Amygdala (tissue), 56 donors: Measurements from ENCODE around the gene CYBC1.
A peak's percentile ranks its signal among the peaks of the same experiment; 100 is the strongest.

Experiments used
- DNase-seq, 56 donors: peaks; one replicate each; lab custom pipeline; 2025; lab: John Stamatoyannopoulos, UW

Gene CYBC1

DNA sequence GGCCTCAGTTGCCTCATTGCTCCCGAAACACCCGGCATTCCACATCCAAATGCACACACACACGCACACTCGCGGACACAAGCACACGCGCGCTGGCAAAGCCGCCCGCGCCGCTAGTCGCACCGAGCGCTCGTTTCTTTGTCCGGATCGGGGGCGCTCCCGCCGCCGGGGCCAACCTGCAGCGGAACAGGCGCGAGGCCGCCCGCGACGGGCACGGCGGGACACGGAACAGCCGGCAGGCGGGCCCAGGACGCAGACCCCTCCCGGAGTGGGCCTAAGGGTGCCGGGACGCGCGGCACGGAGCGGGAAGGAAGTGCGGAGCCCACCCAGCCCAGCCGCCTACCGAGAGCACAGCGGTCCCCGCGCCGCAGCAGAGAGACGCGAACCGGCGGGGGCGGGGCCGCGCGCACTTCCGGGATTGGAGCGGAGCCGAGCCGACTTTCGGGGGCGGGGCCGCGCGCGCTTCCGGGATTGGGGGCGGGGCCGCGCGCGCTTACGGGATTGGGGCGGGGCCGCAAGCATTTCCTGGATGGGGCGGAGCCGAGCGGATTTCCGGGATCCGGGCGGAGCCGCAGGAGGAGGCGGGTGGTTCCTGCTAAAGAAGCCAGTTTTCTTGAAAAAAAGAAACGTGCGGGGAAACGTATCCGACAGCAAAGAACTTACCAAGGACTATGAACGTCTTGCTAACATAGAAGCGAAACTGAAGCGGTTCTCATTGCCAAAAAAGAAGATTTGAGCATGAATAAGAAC is at the start of gene CYBC1:
CYBC1 (minus strand) TSS at position 396 of the 750 bp plus-strand sequence. CDS start 1,498 bp downstream, outside the sequence.
- DNase-seq: peak in 55 of 56 donors; percentile 37 to 95 (median 83)

DNA sequence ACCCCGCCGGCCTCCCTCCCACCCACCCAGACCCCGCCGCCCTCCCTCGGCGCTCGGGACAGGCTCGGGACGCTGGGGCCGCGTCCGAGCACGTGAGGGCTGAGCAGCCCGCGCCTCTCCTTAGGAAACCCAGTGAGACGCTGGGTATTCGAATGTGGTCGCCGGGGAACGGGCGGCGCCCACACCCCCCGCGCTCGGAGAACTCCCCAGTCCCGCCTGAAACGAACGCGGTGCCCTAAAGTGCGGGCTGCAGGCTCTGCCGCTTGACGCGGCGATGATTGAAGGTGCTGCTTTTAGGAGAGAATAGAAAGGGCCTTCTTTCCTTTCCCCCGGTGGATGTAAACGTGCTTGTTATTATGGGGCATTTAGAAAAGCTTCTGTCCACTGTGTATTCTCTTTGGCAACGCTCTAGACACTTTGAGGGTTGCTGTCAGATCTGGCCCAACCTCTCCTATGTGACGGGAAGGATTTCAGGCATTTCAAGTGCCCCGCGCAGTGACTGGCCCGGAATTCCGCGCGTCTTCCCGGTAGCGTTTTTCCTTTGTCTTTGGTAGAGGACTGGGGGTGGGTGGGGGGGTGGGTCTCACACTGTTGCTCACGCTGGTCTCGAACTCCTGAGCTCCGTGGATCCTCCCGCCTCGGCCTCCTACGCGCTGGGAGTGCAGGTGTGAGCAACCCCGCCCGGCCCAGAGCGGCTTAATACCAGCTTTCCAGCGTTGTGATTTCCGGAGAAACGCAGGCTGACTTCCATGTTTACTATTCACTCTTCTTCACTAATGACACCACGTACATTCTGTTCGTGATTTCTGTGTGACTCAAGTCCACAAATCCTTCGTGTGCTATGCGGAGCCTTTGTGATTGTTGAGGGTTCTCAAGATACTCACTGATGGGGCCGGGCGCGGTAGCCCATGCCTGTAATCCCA is 47.2 kb upstream of the CYBC1 start:
- peak in 23 of 56 donors; percentile 5 to 74 (median 53) for DNase-seq

DNA sequence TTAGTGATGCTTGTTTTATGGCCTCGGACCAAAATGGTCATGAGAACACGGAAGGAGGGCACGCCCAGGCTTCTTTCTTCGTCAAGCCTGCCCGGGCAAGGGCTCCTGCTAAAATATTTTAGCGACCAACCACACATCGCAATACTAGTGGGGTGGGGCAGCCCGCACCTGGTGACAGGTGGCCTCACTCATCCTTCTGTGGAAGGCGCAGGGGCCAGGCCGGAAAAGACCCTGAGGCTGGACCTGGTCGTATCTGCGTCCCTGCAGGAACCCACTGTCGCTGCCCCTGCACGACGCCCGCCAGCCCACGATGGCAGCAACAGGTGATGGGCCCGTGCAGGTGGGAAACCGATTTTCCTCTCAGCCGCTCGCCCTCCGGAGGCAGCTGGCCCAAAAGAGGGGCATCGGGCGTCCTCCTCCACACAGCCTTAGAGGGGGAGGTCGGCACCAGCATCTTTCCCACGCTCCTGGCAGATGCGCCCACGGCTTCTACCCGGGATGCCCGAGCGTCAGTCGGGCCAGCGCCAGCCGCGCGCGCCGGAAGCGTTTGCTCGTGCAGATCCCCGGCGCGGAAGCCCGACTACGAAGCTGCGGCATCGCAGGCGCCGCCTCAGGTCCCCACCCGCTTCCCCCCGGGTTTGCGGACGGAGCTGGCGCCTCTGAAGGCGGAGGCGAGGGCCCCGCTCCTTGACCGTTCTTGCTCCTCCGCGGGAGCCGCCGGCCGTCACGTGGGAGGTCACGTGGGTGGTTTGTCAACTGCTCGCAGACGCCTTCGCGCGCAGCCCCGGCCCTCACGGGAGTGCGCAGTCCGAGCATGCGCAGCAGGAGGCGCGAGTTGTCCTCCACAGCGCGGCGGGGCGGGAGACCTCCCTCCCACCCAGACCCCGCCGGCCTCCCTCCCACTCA is 46.2 kb upstream of the CYBC1 start:
- peak; percentile 36 to 98 (median 90) for DNase-seq

DNA sequence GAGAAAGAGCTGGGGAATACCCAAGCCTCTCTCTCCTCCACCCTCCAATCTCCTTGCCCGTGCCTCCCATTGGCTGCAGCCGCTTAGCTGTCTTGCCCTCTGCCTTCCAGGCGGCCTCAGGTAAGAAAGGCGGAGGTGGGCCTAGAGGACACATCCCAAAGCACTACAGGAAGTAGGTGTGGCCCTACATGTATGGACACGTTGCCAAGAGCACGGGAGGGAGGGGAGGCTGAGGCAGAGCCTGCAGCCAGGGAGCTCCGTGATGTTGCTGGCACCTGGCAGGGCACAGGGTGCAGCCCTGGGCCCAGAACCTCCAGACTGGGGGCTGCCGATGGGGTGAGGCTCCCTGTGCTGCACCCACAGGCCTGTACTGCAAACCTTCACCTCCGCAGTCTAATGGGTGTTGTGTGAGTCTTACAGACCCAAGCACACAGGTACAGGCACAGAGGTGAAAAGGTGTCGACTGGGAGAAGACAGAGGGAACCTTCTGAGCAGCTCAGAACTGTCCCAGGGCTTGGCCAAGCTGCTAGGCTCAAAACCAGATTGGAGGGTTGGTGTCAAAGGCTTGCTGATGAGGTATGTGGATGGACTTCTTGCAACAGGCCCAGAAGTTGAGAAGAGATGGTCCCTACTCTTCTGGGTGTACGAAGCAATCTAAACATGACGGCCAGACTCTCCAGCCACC is 45.4 kb upstream of the CYBC1 start:
- no peak for DNase-seq

DNA sequence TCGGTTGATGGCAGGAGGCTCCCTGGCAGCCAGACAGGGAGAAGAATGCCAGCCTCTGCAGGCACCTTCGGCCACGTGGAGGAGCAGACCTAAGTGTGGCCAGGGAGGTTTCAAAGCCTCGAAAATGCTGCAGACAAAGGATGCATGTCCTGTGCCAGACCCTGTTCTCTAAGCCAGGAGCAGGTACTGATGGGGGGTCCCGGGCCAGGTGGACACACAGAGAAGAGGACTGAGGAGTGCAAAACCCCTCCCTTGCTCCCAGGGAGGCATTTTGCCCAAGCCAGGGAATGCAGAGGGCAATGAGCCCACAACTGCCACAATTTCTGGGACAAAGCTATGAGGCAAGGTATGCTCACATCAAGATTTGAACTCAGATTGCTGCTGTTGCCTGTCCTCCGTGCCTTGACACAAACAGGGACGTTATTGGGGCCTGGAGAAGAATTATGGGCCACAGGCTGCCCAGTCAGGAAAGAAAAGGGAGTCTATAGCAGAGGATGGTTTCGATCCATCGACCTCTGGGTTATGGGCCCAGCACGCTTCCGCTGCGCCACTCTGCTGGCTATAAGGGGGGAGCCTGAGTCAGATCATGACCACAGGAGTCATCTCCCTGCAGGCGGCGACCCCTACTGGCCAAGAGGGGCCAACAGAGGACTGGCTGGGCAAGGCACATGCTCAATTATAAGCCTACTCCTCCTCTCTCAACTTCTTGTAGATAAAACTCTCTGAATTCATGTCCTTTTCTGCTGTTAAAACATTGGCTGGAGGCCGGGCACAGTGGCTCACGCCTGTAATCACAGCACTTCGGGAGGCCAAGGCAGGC is 43.9 kb upstream of the CYBC1 start:
- peak; percentile 36 to 94 (median 82) for DNase-seq

DNA sequence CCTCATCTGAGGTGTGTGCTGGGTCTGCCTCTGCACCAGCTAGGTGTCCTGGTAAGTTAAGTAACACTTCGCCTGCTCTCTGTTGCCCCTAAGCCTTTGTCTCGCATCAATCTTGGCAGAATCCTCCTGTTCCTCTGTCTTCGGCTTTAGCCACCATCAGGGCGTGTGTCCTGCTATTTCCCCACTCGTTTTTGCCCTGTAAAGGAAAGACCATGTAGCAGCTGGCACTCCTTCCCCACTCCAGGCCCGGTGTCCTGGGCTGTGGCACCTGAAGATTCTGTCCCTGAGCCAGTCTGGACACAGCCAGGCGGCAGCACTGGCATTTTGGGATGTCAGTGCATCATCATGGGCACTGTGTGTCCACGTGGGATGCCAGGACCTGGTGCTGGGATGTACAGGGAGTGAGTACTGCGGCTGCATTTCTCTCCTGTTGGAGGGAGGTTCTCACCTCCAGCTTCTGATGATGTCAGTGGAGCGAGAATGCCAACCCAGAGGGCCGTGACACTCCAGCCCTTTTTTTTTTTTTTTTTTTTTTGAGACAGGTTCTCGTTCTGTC is 42.8 kb upstream of the CYBC1 start:
- no peak for DNase-seq

DNA sequence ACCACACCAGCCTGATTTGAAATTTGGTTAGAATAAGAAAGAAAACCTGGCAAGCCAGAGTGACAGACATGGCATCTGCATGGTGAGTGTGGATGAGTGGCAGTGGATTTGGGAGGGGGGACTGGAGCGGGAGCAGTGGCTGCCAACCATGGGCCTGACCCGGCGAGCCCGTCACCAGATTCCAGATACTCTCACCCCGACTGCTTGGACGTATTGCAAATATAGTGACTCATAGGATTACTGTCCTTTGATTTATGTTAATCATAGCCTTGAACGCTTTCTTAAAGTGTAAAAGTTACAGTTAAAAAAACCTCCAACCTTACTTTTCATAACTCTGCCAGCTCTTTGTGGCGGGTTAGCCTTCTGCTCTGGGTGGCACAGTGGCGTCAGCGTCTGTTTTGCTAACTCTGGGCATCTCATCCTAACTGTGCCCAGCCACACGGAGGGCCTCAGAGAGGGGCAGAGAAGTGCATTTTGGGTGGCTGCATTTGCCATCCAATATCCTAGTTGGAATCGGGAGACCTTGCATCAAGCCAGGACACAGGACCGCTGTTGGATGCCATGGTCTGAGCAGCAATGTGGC is 42.2 kb upstream of the CYBC1 start:
- DNase-seq: no peak

DNA sequence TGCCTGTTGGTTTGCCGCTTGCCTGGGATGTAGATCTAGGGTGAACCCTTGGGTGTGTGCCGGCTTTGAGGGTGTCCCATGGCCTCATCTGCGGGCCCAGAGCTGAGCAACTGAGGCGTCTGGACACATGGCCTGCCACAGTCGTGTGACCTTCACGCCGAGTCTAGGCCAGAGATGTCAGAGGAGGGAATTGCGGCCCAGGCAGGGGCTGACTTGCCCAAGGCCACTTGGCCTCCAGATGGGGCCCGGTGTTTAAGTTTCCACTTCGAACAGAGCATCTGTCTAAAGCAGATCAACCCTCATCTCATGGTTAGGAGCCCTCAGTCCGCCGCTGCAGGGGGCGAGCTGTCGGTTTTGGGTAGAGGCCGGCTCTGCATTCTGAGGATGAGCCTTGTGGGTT is 41.0 kb upstream of the CYBC1 start:
- DNase-seq: no peak

DNA sequence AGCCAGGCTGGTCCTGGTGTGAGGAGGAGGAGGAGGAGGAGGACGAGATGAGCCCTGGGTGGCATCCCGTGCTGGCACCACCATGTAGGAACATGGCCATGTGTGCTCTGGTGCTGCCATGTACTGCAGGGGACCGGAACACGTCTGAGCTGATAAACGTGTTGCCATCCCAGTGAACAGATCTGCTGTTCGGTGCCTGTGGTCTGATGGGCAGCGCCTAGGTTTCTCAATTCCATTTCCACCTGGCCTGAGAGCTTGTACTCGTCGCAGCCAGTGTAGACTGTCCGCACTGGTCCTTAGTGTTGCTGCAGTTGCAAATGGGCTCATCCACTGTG is 40.6 kb upstream of the CYBC1 start:
- DNase-seq: no peak

DNA sequence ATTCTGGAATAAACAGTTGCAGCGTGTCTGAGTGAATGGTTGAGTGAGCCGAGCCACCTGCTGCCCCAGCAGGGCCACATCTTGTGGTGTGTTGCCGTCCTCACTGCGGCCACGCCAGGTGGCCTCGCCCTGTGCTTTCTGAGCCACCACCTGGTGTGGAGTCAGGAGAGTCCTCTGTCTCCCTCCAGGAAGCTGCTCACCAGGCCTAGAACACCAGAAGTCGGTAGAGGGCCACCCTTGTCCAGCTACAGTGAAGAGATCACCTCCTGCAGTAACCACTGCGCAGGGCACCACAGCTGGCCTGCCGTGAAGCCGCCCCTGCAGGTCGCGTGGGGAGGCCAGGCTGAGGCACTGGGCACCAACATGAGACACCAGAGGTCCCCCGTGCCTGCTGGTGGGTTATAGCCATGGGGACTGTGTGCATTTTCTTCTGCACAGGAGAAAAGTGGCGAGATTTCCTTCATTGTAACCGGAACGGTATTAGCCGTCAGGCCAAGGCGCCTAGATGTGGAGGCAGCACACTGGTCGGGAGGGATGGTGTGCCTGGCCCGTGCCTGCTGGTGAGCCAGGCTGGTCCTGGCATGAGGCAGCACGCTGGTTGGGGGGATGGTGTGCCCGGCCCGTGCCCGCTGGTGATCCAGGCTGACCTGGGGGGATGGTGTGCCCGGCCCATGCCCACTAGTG is 40.1 kb upstream of the CYBC1 start:
- no peak for DNase-seq

DNA sequence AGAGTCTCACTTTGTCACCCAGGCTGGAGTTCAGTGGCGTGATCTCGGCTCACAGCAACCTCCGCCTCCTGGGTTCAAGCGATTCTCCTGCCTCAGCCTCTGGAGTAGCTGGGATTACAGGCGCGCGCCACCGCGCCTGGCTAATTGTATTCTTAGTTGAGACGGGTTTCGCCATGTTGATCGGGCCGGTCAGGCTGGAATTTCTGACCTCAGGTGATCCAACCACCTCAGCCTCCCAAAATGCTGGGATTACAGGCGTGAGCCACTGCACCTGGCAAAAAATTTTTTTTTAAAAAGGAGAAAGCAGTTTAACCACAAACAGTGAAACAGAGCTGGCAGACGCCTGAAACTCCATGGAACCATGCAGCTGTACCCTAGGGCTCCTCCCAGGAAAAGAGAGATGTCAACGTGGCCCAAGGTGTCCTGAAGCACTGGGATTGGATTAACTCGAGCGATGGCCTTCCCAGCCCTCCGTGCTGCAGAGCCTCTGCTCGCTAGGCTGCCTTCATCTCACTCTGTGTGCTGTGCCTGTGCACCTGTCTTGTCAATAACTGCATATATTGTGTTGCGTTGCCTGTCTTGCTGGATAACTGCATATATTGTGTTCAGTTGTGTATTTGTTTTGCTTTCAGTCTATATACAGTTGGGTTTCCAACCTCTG is 39.4 kb upstream of the CYBC1 start:
- no peak for DNase-seq

DNA sequence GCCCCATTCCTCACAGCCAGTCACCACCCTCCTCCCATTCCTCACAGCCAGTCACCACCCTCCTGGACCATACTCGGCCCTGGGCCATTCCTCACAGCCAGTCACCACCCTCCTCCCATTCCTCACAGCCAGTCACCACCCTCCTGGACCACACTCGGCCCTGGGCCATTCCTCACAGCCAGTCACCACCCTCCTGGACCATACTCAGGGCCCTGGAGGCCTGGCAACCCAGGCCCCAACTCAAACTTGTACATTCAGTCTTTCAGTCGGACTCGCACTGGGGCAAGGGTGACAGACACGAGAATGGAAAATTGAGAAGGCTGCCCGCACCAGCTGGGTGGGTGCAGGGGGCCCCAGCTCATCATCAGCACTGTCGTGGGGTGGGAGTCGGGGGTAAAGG is 38.6 kb upstream of the CYBC1 start:
- DNase-seq: peak in 41 of 56 donors; percentile 6 to 86 (median 45)

DNA sequence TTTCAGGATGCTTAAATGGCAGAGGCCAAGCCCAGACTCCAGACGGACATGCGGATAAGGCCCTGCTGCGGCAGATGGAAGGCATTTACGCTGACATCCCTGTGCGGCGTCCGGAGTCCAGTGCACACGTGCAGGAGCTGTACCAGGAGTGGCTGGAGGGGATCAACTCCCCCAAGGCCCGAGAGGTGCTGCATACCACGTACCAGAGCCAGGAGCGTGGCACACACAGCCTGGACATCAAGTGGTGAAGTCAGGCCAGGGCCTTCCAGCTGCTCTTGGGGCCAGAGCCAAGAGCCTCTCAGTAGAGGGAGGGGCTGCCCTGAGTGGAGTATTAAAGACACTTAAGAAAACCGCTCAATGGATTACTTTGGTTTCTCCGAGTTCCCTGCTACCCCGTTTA is 37.4 kb upstream of the CYBC1 start:
- DNase-seq: peak in 5 of 56 donors; percentile 9 to 38 (median 15)

DNA sequence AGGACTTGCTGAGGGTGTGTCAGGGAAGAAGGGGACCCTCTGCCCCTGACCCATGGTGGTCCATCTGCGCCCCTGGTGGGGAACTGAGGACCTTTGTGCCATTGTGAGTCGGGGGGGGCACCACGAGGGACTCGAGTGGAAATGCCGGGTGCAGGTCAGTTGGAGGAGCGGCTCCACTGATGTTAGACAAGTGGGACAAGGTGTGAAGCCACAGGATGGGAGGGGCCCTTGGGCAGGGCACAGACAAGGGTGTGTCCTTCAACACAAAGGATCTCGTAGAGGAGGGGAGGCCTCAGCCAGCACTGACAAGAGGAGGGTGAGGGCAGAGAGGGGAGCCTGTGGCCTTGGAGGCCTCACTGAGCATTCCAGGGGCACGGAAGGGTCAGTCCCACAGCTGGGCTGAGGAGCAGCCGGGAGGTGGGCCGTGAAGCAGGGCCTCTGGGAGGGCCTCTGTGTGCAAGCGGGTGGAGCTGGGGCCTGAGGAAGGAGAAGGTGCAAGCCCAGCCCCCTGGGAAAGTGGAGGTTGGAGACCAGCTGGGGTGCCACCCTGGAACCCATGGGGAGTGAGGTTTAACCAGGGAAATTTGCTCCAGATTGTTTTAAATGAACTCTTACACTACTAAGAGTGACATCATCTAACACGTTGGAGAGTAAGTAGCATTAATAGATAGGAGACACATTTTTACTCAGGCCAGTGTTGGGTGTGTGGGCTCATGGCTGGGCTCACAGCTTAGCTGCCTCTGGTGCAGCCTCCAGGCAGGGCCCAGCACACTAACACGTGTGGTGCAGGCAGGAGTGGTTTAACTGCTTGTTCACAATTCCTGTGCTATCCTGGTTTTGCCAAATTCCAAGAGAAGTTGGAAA is 35.9 kb upstream of the CYBC1 start:
- no peak for DNase-seq

DNA sequence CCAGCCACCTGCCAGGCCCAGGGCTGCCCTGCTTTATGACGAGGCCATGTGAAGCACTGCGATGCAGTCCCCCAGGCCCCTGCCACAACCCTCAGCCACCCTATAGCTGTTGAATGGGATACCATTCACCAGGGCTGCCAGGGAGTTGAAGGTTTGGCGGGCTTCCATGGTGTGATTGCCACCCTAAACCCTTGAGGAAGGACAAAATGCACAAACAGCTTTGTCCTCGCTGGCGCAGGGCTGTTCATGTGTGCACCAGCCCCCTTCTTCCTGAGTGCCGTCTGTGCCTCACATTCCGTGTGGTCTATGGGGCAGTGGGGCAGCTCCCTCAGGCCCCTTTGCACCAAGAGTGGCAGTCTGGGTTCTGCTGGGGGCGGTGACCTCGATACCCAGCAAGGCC is 33.3 kb upstream of the CYBC1 start:
- no peak for DNase-seq

DNA sequence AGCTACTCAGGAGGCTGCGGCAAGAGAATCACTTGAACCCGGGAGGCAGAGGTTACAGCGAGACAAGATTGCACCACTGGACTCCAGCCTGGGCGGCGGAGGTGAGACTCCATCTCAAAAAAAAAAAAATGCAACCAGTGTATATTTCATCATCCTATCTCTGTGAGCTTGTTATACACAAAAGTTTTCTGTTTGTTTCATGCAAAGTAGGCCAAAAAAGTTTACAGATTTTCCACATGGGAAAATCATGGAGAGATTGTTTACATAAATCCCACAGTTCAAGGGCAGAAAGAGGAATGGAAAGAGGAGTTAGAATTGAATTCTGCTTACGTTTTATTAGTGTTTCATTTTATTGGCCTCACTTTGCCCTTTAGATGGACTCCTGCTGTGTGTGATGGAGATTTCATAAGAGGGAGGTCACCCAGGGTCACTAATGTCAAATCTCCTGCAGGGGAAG is 32.7 kb upstream of the CYBC1 start:
- DNase-seq: no peak
